GM21529 (cell line): ENCODE data around the gene TP63.

ENCODE experiments used
- ATAC-seq: cut with Tn5 transposase; IDR thresholded peaks from one replicate; pipeline ENCODE4 v1.9.1; 2021; ENCODE audit not compliant: unreplicated experiment

The TP63 gene

DNA sequence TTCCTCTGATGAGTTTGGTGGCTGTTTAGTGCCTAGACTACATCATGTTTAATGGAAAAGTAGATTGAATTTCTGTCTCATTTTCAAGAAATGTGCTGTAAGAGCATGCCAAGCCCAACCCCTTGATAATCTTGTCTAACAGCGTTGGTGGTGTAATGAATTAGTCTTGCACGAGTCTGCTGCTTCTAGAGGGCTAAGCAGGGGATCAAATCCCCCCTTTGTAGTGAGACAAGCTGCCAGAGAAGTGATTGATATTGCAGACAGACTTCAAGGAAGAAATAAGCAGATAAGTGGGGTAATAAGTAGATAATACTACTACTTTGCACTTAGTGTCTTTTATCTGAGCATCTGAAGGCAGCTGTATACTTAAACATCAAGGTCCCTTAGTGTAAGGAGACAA lies 141.4 kb downstream of the TP63 start:
- no peak for ATAC-seq

DNA sequence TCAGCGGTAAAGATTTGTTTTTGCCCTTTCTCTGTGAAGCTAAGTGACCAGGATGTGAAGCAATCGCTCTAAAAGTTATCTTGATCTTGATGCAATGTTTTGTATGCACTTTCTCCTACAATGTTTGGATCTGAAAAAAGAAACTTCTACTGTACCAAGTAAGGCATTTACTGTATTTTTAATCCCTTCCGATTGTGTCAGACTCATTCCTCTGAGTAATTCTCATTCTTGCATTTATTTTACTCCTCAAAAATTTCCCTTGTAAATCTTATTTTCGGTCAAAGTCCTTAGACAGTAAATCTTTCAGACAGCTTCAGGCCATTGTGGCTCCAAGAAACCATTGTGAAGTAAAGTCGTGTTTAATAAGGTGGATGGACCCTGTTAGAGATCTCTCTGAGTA lies 141.9 kb downstream of the TP63 start:
- no peak for ATAC-seq

- ATAC-seq: no peak
Measured at GRCh38 chr3:189776149-189776824, 145.1 kb downstream of the TP63 start.

DNA sequence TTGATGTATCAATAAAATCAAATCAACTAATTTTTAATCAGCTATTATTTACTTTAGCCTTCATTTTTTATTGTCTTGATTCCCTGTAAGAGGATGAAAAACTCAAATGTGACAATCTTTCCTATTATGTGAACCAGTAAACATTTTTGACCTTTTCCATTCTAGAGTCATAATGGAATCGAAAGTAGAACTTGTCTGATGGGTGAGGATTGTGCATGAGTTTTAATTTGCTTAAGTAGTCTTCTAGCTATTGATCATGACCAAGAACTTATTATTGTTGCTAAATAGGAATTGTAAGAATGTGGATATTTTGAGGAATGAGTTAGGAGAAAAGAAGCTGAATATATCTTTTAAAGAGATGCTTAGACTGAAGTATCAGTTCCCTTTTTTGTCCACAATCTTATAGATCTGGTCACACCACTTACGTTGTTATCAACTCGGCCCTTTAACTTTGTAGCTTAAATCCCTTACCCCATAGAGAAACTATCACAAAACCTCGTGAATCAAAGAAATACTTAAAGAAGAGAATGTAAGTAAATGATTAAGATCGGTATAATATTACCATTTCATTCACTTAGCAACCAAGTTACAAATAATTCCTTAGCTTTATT lies 147.3 kb downstream of the TP63 start:
- no peak for ATAC-seq

GRCh38 chr3:189779166-189779565 lies 148.0 kb downstream of the TP63 start:
- ATAC-seq: no peak

DNA sequence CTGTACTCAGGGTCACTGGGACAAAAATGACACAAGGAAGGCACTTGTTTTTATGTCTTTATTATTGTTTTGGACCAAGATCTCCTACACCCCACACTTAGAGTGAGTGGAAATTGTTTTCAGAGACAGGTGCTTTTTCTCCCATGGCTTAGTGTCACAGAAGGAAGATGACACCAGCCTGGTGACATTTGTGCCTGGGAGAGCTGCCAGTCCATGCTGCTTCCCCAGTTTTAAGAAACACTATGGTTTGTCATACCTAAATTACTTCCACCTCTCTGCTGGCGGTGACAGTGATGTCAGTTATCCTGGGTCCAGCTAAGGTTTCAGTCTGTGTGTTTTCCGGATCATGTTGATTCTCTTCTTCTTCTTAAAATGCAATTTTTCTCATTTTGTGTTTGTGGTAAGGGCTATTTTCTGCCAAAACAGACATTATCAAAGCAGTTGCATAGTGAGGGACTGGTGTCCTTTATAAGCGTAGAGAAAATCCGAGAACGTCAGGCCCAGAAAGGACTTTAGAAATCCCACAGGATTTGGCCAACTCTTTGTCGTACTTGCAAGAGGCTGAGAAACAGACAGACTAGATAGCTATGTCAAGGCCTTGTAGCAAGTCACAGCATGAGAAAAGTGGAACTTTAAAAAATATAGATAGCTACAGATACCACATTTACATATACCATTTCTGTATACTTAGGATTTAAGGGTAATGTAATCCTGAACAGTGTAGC lies 149.5 kb downstream of the TP63 start:
- ATAC-seq: no peak

DNA sequence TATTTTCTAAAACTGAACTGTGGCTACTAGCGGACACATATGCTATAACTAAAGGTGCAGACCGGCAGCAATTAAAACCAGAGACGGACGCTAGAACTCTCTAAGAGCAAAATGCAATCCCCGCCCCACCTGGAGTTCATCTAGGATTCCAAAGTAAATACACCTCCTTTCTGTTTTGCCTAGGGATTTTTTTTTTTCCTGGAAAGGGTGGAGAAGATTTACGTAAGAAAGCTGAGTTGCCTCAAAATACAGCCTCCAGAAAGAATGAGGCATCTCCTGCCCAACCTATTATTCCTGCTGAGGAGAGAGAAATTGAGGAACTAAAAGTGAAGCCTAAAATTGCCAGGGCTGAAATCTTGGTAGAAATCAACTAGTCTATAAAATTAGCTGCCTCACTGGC lies 150.2 kb downstream of the TP63 start:
- no peak for ATAC-seq

GRCh38 chr3:189786479-189787064 lies 155.4 kb downstream of the TP63 start:
- ATAC-seq: no peak

DNA sequence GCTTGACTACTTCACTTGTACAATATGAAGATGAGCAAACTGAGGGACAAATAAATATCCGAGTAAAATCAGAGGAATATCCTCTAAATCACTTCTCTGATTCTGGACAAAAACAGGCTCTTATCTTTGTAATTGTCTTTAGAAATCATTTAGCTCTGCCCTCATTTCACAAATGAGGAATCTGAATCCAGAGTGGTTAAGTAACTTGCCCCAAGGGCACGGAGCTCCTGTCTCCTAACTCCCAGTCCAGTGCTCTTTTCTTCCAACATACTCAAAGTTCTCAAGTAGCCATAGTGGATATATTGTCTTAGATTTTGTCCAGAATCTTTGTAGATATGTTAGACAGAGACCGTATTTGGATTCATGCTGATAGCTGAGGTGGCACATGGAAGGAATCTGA lies 156.0 kb downstream of the TP63 start:
- ATAC-seq: no peak

DNA sequence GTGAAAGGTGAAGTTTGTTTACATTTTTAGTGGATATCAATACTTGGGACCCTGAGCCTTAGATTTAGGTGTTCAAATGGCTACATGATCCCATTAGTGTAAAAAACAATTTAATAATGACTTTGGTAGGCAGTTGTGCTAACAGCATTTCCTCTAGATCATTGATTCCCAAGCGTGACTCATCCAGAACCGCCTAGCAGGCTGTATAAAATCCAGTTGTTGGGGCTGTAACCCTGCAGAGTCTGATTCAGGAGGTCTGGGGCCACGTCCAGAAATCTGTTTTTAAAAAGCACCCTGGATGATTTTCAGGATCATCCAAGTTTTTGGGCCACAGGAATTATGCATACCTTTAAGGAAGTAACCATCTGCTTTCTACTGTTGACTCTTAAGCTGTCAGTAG lies 156.4 kb downstream of the TP63 start:
- no peak for ATAC-seq

GRCh38 chr3:189789432-189789831 lies 158.2 kb downstream of the TP63 start:
- no peak for ATAC-seq

DNA sequence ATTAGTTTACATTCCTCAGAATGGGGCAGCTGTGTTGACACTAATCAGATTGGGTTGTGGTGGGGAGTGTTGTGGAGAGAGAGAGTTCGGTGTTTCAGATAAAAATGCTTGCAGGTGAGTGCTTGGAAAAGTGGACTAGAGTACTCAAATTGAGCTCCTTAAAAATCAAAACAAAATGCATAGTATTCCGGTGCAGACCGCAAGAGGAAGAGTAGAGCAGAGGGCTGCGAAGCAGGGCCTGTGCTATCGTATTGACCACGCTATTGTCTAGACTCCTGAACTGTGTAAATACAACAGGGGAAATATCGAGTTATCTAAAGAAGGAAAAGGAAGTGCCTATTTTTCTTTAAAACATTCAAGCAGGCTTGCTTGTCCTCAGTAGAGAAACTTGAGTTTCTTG lies 159.5 kb downstream of the TP63 start:
- ATAC-seq: no peak

- ATAC-seq: no peak
Measured at GRCh38 chr3:189792046-189792929, 161.1 kb downstream of the TP63 start.

DNA sequence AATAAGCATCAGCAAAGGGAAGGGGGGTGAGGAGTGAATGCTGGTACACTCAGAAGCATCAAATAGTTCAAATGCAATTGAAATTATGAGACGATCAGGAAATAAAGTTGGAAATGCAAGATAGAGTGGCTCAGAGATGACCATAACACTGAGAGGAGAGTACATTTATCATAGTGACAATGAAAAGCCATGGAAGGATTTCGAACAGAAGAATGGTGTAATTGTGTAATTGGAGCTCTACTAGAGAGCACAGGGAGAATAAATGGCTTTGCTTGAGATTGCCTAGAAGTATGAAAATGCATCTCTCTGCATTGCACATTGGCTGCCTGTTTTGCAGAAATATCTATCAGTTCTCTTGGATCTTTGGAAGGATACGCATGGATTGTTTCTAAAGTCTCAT lies 163.3 kb downstream of the TP63 start:
- ATAC-seq: no peak

DNA sequence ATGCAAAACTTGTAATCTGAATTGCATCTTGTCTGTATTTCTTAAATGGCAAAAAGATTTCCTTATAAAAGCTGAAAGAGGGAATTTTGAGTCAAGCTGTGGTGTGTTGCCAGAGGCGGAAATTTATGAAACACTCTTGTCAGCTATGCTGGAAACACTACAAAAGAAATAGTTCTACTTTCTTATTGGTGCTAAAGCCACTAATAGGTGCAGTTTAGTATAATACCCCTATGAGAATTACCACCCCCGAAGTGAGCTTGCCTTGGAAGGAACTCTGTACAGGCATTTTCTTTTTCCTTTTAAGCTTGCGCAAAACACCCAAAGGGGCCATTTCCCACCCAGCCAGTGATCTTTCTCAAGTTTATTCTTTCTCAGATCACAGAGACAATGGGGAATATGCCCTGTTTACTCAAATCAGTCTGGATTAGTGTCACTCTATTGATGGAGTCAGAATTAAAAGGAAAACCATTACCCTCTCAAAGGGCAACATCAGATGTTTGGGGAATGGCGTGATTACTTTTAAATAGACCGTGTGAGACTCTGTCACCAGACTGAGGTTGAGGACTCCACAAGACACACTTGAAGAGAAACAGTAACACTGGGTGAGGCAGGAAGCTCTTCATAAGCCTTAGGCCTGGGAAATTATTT lies 166.0 kb downstream of the TP63 start:
- ATAC-seq: no peak

DNA sequence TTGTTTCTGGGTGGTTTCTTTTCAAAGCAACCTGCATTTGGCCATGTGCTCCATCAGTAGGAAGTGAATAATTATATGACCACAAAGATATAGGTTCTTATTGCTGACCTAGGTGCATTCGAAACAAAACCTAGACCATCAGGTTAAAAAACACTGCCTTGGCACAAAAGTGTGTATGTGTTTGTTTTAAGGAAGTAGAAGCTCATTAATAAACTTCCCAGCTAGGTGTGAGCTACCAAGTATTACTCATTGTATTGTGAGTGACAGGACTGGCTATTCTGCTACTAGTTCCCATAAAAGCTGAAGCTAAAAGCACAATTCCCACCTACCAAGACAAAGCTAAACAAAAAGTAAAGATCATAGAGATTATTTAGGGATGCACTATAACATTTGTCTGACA lies 168.2 kb downstream of the TP63 start:
- ATAC-seq: no peak

DNA sequence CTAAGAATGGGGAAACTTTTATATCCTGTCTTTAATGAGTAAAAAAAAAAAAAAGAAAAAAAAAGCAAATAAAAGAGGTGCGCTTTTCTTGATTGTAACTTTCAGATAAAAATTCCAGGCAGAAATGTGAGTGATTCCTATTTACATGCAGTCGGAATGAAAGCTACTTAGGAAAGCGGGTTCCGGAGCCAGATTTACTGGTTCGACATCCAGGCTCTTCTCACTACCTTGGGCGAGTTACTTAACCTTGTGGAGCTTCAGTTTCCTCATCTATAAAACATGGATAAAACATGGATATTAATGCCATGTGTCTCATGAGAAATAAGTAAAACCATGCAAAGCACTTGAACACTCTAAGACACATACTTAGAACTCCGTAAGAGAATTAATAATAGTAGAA lies 169.2 kb downstream of the TP63 start:
- no peak for ATAC-seq

DNA sequence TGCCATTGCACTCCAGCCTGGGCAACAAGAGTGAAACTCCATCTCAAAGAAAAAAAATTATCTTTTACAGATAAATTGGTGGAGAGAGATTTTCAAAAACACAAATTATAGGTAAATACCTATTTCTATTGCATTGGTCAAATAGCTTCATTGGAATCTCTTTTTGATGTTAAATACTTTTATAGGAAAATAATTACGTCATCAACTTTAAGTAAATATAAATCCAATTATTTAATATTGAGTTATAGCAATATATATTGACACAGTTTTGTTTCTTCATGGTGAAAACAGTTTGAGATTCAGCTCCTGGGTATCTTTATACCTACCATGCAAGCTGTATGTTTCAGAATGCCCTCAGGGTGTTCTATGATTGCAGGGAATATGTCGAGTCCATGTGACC lies 172.1 kb downstream of the TP63 start:
- ATAC-seq: no peak

GRCh38 chr3:189805375-189806067 lies 174.3 kb downstream of the TP63 start:
- ATAC-seq: no peak
